ENCODE measurements around the gene JAZF1. TPM values are rescaled to one million over a fixed set of nuclear protein-coding genes. Genes with fewer than 3 reads are reported as not detected.

The JAZF1 gene
- polyA plus RNA-seq, 3 donors = 12.1 to 18.1 (median 17.2) TPM

- H3K4me1 Mint-ChIP-seq = no peaks in the 10 kb centered on the region
Measured at GRCh38 chr7:27875061-27875460, 305.5 kb downstream of the JAZF1 start.

More at GRCh38 chr7:27875061-27875460, 305.5 kb downstream of the JAZF1 start:
- no peaks in the 10 kb centered on the region for H3K9me3 ChIP-seq (replicated peaks in 1 of 2; ENCODE audit: control insufficient read depth in 1 of 2, insufficient read depth in 1 of 2, low read length in 2 of 2)
- H3K9me3 Mint-ChIP-seq = peaks cover 0 to 3% (median 0%) of the 10 kb centered on the region in 7 donors
- H3K27ac Mint-ChIP-seq = no peak overlapping the region
- peaks cover 24 to 35% of the 10 kb centered on the region in 2 donors for H3K36me3 Mint-ChIP-seq
- peaks cover 41% of the 10 kb centered on the region for H4K20me1 ChIP-seq (ENCODE audit: insufficient read depth, low read length)
- DNase-seq = no peak
- peaks cover 0 to 5% (median 0%) of the 10 kb centered on the region in 3 donors for H3K27me3 Mint-ChIP-seq (ENCODE audit: low read depth in 3 of 3)
- no peak overlapping the region for H3K27ac ChIP-seq (ENCODE audit: low read depth in 1 of 2, low read length in 2 of 2)
- no peaks in the 10 kb centered on the region for H3K27me3 ChIP-seq (ENCODE audit: control insufficient read depth in 2 of 2, insufficient read depth in 2 of 2, low read length in 2 of 2)
- peaks cover 0 to 15% of the 10 kb centered on the region in 2 donors for H3K36me3 ChIP-seq (replicated peaks in 1 of 2; ENCODE audit: control insufficient read depth in 1 of 2, insufficient read depth in 2 of 2, low read length in 2 of 2)
- intact Hi-C loops (cut with micrococcal nuclease) = no loop called here
- H3K4me2 ChIP-seq (replicated peaks; ENCODE audit: extremely low read depth, low read length, poor library complexity, severe bottlenecking) = no peak overlapping the region
- H3K9ac ChIP-seq (ENCODE audit: insufficient read depth, low read length, poor library complexity, severe bottlenecking) = no peak overlapping the region
- H3K4me3 ChIP-seq (replicated peaks in 1 of 3; ENCODE audit: low read depth in 2 of 3, low read length in 3 of 3) = no peak overlapping the region
- H2AFZ ChIP-seq (ENCODE audit: insufficient read depth, low read depth, low read length, poor library complexity, severe bottlenecking) = no peak overlapping the region
- no peaks in the 10 kb centered on the region for H3K79me2 ChIP-seq (ENCODE audit: insufficient read depth, low read length)
- TF ChIP-seq CTCF (IDR thresholded peaks at IDR 0.05) = no peak
- no peak overlapping the region for H3K4me3 Mint-ChIP-seq
- WGBS (ENCODE audit: insufficient coverage) = over 99% methylated on average over 9 of the region's 9 CpGs
- H3K4me1 ChIP-seq (ENCODE audit: control insufficient read depth in 1 of 2, insufficient read depth in 2 of 2, low read length in 2 of 2) = no peaks in the 10 kb centered on the region
